GM06990 (cell line): ENCODE results near the gene HERC2.
A peak's percentile ranks its signal among the peaks of the same experiment; 100 is the strongest.

Experiments used
- DNase-seq: peaks from one replicate; pipeline ENCODE4 v3.0.0-alpha.2; 2011; ENCODE audit not compliant: insufficient read length; ENCODE audit errors: extremely low read depth
- H3K27me3 ChIP-seq: replicated peaks from 2 replicates; pipeline ENCODE4 v1.6.0; 2011; ENCODE audit warnings: low read length; ENCODE audit not compliant: control insufficient read depth, insufficient read depth
- H3K36me3 ChIP-seq: 2 replicates; pipeline ENCODE4 v1.5.1; 2011; ENCODE audit warnings: low read length; ENCODE audit not compliant: control insufficient read depth, insufficient read depth
- H3K4me3 ChIP-seq: replicated peaks from 2 replicates; pipeline ENCODE4 v1.5.1; 2011; ENCODE audit warnings: low read depth, mild to moderate bottlenecking, control low read depth, low read length
- TF ChIP-seq, protein P1 (sequence below): IDR thresholded peaks from 2 replicates; pipeline ENCODE4 v1.5.1; 2011; ENCODE audit warnings: low read length, control low read depth, mild to moderate bottlenecking, inconsistent platforms; ENCODE audit not compliant: insufficient read depth, poor library complexity, severe bottlenecking

Gene HERC2

GRCh38 chr15:28101983-28102441 is 220.0 kb downstream of the HERC2 start:
- TF ChIP-seq, protein P1, sequence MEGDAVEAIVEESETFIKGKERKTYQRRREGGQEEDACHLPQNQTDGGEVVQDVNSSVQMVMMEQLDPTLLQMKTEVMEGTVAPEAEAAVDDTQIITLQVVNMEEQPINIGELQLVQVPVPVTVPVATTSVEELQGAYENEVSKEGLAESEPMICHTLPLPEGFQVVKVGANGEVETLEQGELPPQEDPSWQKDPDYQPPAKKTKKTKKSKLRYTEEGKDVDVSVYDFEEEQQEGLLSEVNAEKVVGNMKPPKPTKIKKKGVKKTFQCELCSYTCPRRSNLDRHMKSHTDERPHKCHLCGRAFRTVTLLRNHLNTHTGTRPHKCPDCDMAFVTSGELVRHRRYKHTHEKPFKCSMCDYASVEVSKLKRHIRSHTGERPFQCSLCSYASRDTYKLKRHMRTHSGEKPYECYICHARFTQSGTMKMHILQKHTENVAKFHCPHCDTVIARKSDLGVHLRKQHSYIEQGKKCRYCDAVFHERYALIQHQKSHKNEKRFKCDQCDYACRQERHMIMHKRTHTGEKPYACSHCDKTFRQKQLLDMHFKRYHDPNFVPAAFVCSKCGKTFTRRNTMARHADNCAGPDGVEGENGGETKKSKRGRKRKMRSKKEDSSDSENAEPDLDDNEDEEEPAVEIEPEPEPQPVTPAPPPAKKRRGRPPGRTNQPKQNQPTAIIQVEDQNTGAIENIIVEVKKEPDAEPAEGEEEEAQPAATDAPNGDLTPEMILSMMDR: no peak
- Histone ChIP-seq H3K27me3 (peaks cover 1% of the 10 kb centered on the region), H3K36me3 (no peaks in the 10 kb centered on the region), H3K4me3 (no peak overlapping the region)
- no peak for DNase-seq

DNA sequence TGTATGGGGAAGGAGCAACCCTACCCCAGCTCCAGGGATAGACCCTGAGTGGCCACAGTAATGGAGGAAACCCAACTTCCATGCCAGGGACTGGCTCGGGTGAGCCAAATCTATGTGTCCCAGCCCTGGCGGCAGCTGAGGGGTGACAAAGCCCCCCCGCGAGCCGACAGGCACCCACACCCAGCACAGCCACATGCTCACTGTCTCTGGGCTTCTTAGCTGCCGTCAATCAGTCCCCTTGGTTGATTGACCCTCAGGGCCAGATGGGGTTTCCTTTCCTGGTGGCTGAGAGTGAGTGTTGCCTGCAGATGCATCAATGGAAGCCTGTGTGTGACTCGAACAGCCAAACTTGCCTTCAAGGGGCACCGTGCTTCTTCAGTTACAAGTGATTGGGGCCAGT is 220.8 kb downstream of the HERC2 start:
- TF ChIP-seq, protein P1: no peak
- Histone ChIP-seq H3K36me3 (no peaks in the 10 kb centered on the region), H3K27me3 (peaks cover 1% of the 10 kb centered on the region), H3K4me3 (no peak overlapping the region)
- DNase-seq: no peak

DNA sequence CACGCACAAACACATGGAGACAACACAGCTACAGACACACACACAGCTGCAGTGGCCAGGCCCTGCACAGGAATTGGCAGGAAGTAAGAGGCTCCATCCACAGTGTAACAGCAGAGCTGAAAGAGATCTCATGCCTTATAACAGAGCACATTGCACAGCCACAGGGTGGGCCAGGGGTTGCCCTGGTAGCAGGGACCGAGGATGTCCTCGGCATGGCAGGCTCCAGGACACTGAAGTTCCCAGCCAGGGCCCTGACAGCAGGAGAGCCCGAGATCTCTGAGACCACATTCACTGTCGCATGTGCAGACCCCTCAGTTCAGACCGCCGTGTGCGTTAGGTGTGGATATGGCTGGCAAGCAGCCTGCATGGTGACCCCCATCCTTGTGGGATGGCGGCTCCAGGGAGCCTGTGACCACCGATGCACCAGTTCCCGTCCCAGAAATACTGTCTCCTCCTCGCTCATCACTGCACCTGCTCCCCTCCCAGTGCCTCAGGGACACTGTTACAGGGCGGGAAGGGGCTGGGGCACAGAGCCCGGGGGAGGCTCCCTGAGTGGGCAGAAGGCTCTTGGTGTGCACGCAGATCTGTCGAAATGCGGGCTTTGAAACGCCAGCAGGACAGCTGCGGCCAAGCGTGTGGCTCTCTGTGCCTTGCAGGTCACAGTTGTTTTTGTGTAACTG is 221.3 kb downstream of the HERC2 start:
- Histone ChIP-seq H3K27me3 (peaks cover 1% of the 10 kb centered on the region), H3K36me3 (no peaks in the 10 kb centered on the region)
- DNase-seq: no peak

DNA sequence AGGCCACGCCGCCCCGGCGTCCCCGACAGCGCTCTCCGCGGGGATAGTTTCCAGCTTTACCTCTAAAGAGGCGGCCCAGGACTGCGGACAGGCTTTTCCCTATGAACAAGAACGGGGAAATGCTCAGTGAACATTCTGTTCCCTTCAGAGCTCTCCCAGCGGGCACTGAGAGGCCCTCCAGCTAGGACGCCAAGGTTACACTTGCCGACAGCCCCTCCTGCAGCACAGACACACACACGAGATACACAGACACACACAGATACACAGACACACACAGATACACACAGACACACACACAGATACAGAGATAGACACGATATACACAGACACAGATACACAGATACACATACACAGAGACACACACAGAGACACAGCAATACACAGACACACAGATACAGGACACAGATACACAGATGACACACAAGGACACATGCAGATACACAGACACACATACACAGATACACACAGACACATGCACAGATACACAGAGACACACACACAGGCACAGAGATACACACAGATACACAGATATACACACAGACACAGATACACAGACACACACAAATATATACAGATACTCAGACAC is 222.3 kb downstream of the HERC2 start:
- Histone ChIP-seq H3K36me3 (no peaks in the 10 kb centered on the region), H3K27me3 (peaks cover 1% of the 10 kb centered on the region), H3K4me3 (no peak overlapping the region)
- TF ChIP-seq, protein P1: no peak
- no peak for DNase-seq

More for the DNA sequence above, 221.3 kb downstream of the HERC2 start:
- TF ChIP-seq, protein P1: no peak
- H3K4me3 ChIP-seq: no peak overlapping the region

DNA sequence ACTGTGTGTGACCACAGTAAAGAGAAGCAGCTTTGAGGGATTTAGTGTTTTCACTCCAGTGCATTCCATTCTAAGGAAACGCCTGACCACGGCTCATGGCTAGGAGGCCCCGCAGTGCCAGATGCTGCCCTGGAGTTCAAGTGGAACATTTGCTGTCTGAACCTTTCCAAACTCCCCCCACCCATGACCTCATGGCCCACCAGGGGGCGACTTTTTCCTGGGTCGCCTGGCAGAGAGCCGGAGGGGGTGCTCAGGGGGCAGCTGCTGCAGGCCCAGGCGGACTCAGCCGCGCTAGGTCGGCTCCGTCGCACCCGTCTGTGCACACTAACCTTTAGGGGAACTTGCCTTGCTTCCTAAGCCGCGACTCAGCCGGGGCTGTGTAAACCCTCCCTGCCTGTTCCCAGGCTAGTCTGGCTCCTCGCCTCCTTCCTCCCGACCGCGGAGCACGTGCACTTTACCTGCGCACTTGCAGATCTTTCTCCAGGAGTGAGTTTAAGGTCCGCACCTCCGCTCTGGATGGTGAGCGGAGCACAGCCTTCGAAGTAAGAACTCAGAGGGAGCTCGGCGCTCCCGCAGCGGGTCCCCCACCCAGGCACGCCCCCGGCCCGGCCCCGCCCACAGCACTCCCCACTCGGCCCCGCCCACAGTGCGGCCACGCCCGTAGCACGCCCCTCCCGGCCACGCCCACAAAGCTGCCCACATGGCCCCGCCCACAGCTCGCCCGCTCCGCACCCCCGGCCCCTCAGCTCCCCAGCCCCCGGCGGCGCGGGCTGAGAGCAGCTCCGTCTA is 223.0 kb downstream of the HERC2 start, which contains the start of gene OCA2:
Gene OCA2 (minus strand): TSS at position 550 of the 789 bp plus-strand sequence. CDS start 17,441 bp downstream, outside the sequence.
- no peak for DNase-seq
- Histone ChIP-seq H3K4me3 (no peak within 1 kb of the TSS), H3K27me3 (peaks cover 3% of the 10 kb centered on the region), H3K36me3 (no peaks in the 10 kb centered on the region)
- TF ChIP-seq, protein P1: peak; percentile 30
